ENCODE data around the gene CLHC1.
"Not testable (repeated sequence)": the region's sequence is repeated elsewhere in the genome, so short reads cannot be mapped to it uniquely, and the experiment has no call there.

- TF ChIP-seq POLR2A (IDR thresholded peaks at IDR 0.05; ENCODE audit: low read depth, low read length); CTCF (IDR thresholded peaks at IDR 0.05; ENCODE audit: extremely low read depth in 1 of 2, insufficient read depth in 1 of 2, low read depth in 1 of 2, low read length in 2 of 2); MAX (IDR thresholded peaks at IDR 0.05; ENCODE audit: insufficient read depth, insufficient read length): not testable (repeated sequence)
Observed at GRCh38 chr2:55279214-55279835, 47.2 kb upstream of the CLHC1 start.

Data from endothelial cell of umbilical vein (primary cell).